HFF-Myc (cell line): Measurements from ENCODE around the gene PRKCB.

Experiments
- DNase-seq: peaks from one replicate; pipeline ENCODE4 v3.0.0-alpha.2; 2011; ENCODE audit warnings: low read depth; ENCODE audit errors: extremely low read depth
- H3K4me3 ChIP-seq: replicated peaks from 2 replicates; pipeline ENCODE4 v1.5.1; 2011; ENCODE audit warnings: low read depth, mild to moderate bottlenecking, control low read depth, low read length
- CTCF ChIP-seq: IDR thresholded peaks from 2 replicates; pipeline ENCODE4 v1.5.1; 2012; ENCODE audit warnings: mild to moderate bottlenecking, low read depth, low read length, control low read depth; ENCODE audit errors: missing control alignments

The PRKCB gene

GRCh38 chr16:23920446-23920845 is 84.7 kb downstream of the PRKCB start:
- TF ChIP-seq CTCF: no peak
- DNase-seq: no peak
- no peak overlapping the region for H3K4me3 ChIP-seq

GRCh38 chr16:23920899-23921298 is 85.1 kb downstream of the PRKCB start:
- TF ChIP-seq CTCF: no peak
- DNase-seq: no peak
- no peak overlapping the region for H3K4me3 ChIP-seq

DNA sequence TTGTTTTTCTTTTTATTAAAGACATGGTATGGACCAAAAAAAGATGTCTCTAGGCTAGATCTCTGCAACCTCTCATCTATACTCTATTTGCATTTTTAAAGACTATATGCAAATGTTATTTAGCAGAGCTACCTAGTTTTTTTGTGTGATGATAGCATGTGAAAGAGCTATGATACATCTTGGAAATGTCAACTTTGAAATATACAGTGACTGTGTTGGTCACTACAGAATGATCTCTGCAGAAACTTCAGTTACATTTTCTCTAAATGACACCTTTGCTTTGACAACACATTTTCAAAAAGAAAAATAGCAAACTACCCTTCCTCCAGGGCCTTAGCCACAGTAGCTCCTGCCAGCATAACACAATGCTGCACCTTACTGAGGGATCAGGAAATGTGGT is 86.6 kb downstream of the PRKCB start:
- H3K4me3 ChIP-seq: no peak overlapping the region
- DNase-seq: no peak
- no peak for TF ChIP-seq CTCF

DNA sequence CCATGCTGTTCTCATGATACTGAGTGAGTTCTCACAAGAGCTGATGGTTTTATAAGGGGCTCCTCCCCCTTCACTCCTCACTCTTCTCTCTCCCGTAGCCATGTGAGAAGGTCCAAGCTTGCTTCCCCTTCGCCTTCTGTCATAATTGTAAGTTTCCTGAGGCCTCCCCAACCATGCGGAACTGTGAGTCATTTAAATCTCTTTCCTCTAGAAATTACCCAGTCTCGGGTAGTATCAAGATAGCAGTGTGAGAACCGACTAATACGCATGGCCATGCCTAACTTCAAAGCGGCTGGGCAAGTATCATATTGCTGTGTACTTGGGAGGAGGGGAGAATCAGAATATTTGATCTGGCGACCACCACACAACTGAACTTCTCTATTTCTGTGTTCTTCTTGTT is 88.3 kb downstream of the PRKCB start:
- TF ChIP-seq CTCF: no peak
- no peak for DNase-seq
- no peak overlapping the region for H3K4me3 ChIP-seq

DNA sequence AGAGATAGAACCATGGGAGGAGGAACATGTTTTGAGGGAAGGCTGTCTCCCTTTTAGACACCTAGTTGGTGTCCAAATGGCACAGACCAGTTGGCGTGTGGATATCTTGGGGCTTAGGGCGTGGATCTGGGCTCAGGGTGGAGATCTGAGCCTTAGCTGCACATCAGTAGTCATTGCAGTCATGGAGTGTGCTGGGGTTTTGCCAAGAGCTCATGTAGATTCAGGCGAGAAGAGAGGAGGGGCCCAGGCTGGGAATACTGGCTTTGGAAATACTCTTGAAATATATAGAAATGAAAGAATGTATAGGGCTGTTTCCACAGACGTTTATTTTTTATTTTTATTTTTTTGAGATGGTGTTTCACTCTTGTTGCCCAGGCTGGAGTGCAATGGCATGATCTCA is 92.0 kb downstream of the PRKCB start:
- no peak for DNase-seq
- TF ChIP-seq CTCF: no peak
- H3K4me3 ChIP-seq: no peak overlapping the region

DNA sequence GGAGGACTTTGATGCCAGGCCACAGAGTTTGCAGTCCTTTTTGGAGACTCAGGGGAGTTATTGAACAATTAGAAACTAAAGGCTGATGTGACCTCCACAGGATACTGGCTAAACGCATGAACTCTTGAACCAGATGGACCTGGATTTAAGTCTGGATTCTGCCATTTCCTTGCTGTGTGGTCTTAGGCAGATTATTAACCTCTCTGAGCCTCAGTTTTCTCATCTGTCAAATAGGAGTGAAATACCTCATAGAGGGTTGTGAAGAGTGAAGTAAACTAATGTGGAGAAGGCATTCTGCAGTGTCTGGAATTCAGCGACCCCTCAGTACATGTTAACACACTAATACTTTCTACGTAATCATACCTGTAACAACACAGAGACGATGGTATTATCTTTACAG is 93.5 kb downstream of the PRKCB start:
- H3K4me3 ChIP-seq: no peak overlapping the region
- DNase-seq: no peak
- TF ChIP-seq CTCF: no peak

GRCh38 chr16:23929856-23930255 is 94.1 kb downstream of the PRKCB start:
- no peak for DNase-seq
- H3K4me3 ChIP-seq: no peak overlapping the region
- no peak for TF ChIP-seq CTCF
